ENCODE measurements around the gene AFF3.

DNA sequence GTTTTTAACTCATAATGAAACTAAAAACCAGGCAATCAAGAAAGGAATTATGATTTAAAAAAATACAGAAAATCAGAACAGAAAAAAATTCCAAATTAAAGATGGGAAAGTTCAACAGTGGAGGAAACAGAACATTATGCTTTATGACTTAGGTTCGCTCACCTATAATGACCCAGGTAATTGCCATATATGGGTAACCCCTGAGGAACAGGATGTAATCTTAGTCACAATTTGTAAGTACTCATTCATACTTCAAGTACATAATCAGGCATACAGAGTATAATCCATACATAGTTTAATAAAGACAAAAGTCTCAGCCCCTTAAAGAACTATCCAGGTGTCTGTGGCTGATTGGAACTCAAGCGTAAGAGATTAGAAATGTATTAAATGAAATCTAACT is 159.6 kb downstream of the AFF3 start:
- TF ChIP-seq EZH2 (optimal IDR thresholded peaks at IDR 0.05; ENCODE audit: low read depth, low read length) (no peak), EZH2phosphoT487 (IDR thresholded peaks at IDR 0.05; ENCODE audit: low read length) (no peak)
- TF ChIP-seq, protein P1, sequence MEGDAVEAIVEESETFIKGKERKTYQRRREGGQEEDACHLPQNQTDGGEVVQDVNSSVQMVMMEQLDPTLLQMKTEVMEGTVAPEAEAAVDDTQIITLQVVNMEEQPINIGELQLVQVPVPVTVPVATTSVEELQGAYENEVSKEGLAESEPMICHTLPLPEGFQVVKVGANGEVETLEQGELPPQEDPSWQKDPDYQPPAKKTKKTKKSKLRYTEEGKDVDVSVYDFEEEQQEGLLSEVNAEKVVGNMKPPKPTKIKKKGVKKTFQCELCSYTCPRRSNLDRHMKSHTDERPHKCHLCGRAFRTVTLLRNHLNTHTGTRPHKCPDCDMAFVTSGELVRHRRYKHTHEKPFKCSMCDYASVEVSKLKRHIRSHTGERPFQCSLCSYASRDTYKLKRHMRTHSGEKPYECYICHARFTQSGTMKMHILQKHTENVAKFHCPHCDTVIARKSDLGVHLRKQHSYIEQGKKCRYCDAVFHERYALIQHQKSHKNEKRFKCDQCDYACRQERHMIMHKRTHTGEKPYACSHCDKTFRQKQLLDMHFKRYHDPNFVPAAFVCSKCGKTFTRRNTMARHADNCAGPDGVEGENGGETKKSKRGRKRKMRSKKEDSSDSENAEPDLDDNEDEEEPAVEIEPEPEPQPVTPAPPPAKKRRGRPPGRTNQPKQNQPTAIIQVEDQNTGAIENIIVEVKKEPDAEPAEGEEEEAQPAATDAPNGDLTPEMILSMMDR (IDR thresholded peaks at IDR 0.05; ENCODE audit: low read length), result no peak
